Measurements from ENCODE around the gene GLIS1.

DNA sequence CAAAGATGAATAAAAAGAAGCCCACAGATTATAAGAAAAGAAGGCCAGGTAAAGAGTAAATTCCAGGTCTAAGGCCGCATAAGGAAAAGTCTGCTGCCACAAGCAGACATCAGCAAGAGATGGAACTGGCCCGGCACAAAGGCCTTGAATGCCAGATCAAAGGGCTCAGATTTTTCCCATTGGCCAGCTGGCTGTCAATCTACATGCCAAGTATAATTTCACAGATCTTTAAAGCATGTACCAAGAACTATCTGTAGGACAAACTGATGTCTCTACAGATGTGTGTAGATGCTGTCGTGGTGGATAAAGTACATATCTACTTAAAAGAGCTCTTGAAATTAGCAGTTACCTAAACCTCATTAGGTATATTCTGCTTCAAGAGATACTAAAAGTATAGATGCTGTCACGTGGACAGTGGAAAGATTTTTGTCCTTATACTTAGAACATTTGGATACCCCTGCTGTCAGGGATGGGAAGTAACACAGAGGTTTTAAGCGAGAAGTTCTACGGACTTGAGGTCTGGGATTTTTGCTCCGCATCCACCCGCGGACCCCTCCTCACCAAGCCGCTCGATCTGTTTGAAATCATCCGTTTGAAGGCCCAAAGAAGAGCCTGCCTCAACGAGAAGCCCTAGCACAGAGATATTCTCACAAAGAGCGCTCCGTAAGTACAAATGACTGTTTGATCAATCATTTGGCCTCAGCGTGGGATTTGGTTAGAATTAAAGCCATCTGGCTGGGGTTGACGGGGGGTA is 10.1 kb downstream of the GLIS1 start:
- TF ChIP-seq EZH2 (IDR thresholded peaks at IDR 0.05; ENCODE audit: low read length, unreplicated experiment) (no peak), CTCF (conservative IDR thresholded peaks at IDR 0.05; ENCODE audit: low read depth, low read length) (no peak), EZH2phosphoT487 (IDR thresholded peaks at IDR 0.05; ENCODE audit: borderline replicate concordance, low read length) (no peak)
